Loucy (cell line): ENCODE measurements around the gene FBXO31.

ENCODE experiments used
- H2AFZ ChIP-seq: fragments of 200-600 bp; sonication (generic); 2 replicates; pipeline ENCODE4 v1.6.0; 2016; ENCODE audit warnings: antibody characterized with exemption, mild to moderate bottlenecking, low read length, moderate library complexity
- H3F3A ChIP-seq: fragments of 200-600 bp; 2 replicates; pipeline ENCODE4 v1.6.0; 2016; ENCODE audit warnings: antibody characterized with exemption, low read depth, mild to moderate bottlenecking
- H3K27me3 ChIP-seq: fragments of 200-600 bp; sonication (generic); 2 replicates; pipeline ENCODE4 v1.6.1; 2014; ENCODE audit warnings: low read length, mild to moderate bottlenecking; ENCODE audit not compliant: insufficient read depth, poor library complexity, severe bottlenecking
- H3K36me3 ChIP-seq: fragments of 200-600 bp; sonication (generic); 2 replicates; pipeline ENCODE4 v1.6.1; 2016; ENCODE audit warnings: low read length; ENCODE audit not compliant: insufficient read depth
- H3K4me1 ChIP-seq: fragments of 200-600 bp; sonication (generic); 2 replicates; pipeline ENCODE4 v1.5.1; 2014; ENCODE audit warnings: low read length, mild to moderate bottlenecking; ENCODE audit not compliant: insufficient read depth, poor library complexity, severe bottlenecking
- H3K4me2 ChIP-seq: fragments of 200-600 bp; sonication (generic); 2 replicates; pipeline ENCODE4 v1.6.0; 2014; ENCODE audit warnings: antibody characterized with exemption, low read length, low read depth, mild to moderate bottlenecking; ENCODE audit not compliant: poor library complexity, severe bottlenecking
- H3K4me3 ChIP-seq: fragments of 200-600 bp; sonication (generic); 2 replicates; pipeline ENCODE4 v1.5.1; 2014; ENCODE audit warnings: low read length, mild to moderate bottlenecking, mixed read lengths; ENCODE audit not compliant: poor library complexity, severe bottlenecking
- H3K79me2 ChIP-seq: fragments of 200-600 bp; sonication (generic); 2 replicates; pipeline ENCODE4 v1.6.1; 2014; ENCODE audit warnings: low read length; ENCODE audit not compliant: insufficient read depth
- H3K9ac ChIP-seq: fragments of 200-600 bp; sonication (generic); 2 replicates; pipeline ENCODE4 v1.6.0; 2014; ENCODE audit warnings: mild to moderate bottlenecking, low read depth, low read length, moderate library complexity; ENCODE audit not compliant: poor library complexity, severe bottlenecking
- H3K9me2 ChIP-seq: fragments of 200-600 bp; sonication (generic); replicated peaks from 2 replicates; pipeline ENCODE4 v1.6.1; 2016; ENCODE audit warnings: low read depth, low read length, mixed read lengths
- H3K9me3 ChIP-seq: fragments of 200-600 bp; sonication (generic); 2 replicates; pipeline ENCODE4 v1.6.1; 2014; ENCODE audit warnings: mild to moderate bottlenecking, antibody characterized with exemption, low read length, low read depth; ENCODE audit not compliant: insufficient read depth
- H4K20me1 ChIP-seq: fragments of 200-600 bp; sonication (generic); 2 replicates; pipeline ENCODE4 v1.6.0; 2014; ENCODE audit warnings: antibody characterized with exemption, low read length, mild to moderate bottlenecking; ENCODE audit not compliant: insufficient read depth, poor library complexity, severe bottlenecking
- EZH2phosphoT487 ChIP-seq: fragments of 200-600 bp; IDR thresholded peaks from 2 replicates; pipeline ENCODE4 v1.6.1; 2018; ENCODE audit warnings: antibody characterized with exemption, mild to moderate bottlenecking, moderate library complexity, borderline replicate concordance
- TF ChIP-seq, protein P1 (sequence below): fragments of 200-600 bp; sonication (generic); conservative IDR thresholded peaks from 2 replicates; pipeline ENCODE4 v1.5.1; 2014; ENCODE audit warnings: mild to moderate bottlenecking, antibody characterized with exemption, low read length

Gene FBXO31, protein sequence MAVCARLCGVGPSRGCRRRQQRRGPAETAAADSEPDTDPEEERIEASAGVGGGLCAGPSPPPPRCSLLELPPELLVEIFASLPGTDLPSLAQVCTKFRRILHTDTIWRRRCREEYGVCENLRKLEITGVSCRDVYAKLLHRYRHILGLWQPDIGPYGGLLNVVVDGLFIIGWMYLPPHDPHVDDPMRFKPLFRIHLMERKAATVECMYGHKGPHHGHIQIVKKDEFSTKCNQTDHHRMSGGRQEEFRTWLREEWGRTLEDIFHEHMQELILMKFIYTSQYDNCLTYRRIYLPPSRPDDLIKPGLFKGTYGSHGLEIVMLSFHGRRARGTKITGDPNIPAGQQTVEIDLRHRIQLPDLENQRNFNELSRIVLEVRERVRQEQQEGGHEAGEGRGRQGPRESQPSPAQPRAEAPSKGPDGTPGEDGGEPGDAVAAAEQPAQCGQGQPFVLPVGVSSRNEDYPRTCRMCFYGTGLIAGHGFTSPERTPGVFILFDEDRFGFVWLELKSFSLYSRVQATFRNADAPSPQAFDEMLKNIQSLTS

GRCh38 chr16:87383505-87384161 lies at the start of gene FBXO31:
Gene FBXO31, minus strand, starts transcription at chr16:87383776. Its CDS starts 32 bp downstream, at chr16:87383744.
- peak within 1 kb of the TSS; percentile 88 for H3K4me2 ChIP-seq
- H4K20me1 ChIP-seq = peaks cover 15% of the 10 kb centered on the region
- H3K9me3 ChIP-seq = no peaks in the 10 kb centered on the region
- H2AFZ ChIP-seq = peak within 1 kb of the TSS; percentile 85
- H3K27me3 ChIP-seq = no peaks in the 10 kb centered on the region
- peak within 1 kb of the TSS; percentile 79 for H3K4me3 ChIP-seq
- H3F3A ChIP-seq = peaks cover 4% of the 10 kb centered on the region; the same call in 1 of the 2 replicates
- no peak for TF ChIP-seq EZH2phosphoT487
- TF ChIP-seq, protein P1, sequence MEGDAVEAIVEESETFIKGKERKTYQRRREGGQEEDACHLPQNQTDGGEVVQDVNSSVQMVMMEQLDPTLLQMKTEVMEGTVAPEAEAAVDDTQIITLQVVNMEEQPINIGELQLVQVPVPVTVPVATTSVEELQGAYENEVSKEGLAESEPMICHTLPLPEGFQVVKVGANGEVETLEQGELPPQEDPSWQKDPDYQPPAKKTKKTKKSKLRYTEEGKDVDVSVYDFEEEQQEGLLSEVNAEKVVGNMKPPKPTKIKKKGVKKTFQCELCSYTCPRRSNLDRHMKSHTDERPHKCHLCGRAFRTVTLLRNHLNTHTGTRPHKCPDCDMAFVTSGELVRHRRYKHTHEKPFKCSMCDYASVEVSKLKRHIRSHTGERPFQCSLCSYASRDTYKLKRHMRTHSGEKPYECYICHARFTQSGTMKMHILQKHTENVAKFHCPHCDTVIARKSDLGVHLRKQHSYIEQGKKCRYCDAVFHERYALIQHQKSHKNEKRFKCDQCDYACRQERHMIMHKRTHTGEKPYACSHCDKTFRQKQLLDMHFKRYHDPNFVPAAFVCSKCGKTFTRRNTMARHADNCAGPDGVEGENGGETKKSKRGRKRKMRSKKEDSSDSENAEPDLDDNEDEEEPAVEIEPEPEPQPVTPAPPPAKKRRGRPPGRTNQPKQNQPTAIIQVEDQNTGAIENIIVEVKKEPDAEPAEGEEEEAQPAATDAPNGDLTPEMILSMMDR = no peak
- H3K79me2 ChIP-seq = peaks cover 40% of the 10 kb centered on the region
- no peaks in the 10 kb centered on the region for H3K36me3 ChIP-seq
- no peaks in the 10 kb centered on the region for H3K9me2 ChIP-seq
- H3K9ac ChIP-seq = peak within 1 kb of the TSS; percentile 82
- peaks cover 41% of the 10 kb centered on the region for H3K4me1 ChIP-seq

- H4K20me1 ChIP-seq = no peaks in the 10 kb centered on the region
- no peaks in the 10 kb centered on the region for H3F3A ChIP-seq
- TF ChIP-seq EZH2phosphoT487 = no peak
- TF ChIP-seq, protein P1 = no peak
- H3K79me2 ChIP-seq = no peaks in the 10 kb centered on the region
- H3K27me3 ChIP-seq = no peaks in the 10 kb centered on the region
- peaks cover 19% of the 10 kb centered on the region for H3K4me1 ChIP-seq
- H3K36me3 ChIP-seq = no peaks in the 10 kb centered on the region
- no peak overlapping the region for H3K4me3 ChIP-seq
- no peak overlapping the region for H2AFZ ChIP-seq
- no peaks in the 10 kb centered on the region for H3K9me2 ChIP-seq
- no peak overlapping the region for H3K9ac ChIP-seq
- no peaks in the 10 kb centered on the region for H3K9me3 ChIP-seq
- H3K4me2 ChIP-seq = no peak overlapping the region
Observed at GRCh38 chr16:87432330-87432915, 48.8 kb upstream of the FBXO31 start.

DNA sequence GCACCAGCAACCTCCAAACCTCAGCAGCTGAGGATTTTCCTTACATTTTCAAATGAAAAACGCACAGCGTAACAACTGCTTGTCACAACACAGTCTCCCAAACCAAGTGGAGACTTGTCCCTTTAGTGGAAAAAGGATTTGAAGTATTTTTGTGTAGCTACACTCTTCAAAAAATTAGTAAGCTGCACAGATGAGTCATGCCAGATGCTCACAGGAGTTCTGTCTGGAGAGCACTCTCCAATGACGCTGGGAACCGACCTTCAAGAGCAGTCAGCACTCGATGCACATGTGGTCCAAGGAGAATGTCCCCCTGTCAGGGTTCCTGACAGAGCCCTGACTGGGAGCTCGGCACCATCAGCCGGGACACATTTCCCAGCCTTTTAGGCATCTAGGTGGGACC lies 48.4 kb upstream of the FBXO31 start:
- no peaks in the 10 kb centered on the region for H3K9me3 ChIP-seq
- no peak for TF ChIP-seq EZH2phosphoT487
- TF ChIP-seq, protein P1 = no peak
- no peak overlapping the region for H3K9ac ChIP-seq
- no peaks in the 10 kb centered on the region for H3K27me3 ChIP-seq
- no peaks in the 10 kb centered on the region for H3K79me2 ChIP-seq
- no peak overlapping the region for H2AFZ ChIP-seq
- no peaks in the 10 kb centered on the region for H3F3A ChIP-seq
- H3K4me1 ChIP-seq = peaks cover 19% of the 10 kb centered on the region
- no peaks in the 10 kb centered on the region for H3K9me2 ChIP-seq
- H3K4me2 ChIP-seq = no peak overlapping the region
- no peaks in the 10 kb centered on the region for H4K20me1 ChIP-seq
- H3K36me3 ChIP-seq = no peaks in the 10 kb centered on the region
- H3K4me3 ChIP-seq = no peak overlapping the region
